ENCODE results near the gene CLEC20A. TPM values are rescaled to one million over a fixed set of nuclear protein-coding genes. Genes with fewer than 3 reads are reported as not detected.

The CLEC20A gene
- total RNA-seq, 1 experiment from 2014 or later = not detected

GRCh38 chr1:178472531-178472930 lies 24.2 kb downstream of the CLEC20A start:
- DNase-seq (ENCODE audit: low read depth) = no peak

- DNase-seq (ENCODE audit: low read depth) = no peak
Observed at GRCh38 chr1:178470411-178470960, 26.3 kb downstream of the CLEC20A start.

GRCh38 chr1:178467837-178468236 lies 28.9 kb downstream of the CLEC20A start:
- no peak for DNase-seq (ENCODE audit: low read depth)

GRCh38 chr1:178465011-178465410 lies 31.8 kb downstream of the CLEC20A start:
- peak; percentile 36 for DNase-seq (ENCODE audit: low read depth)

GRCh38 chr1:178464566-178464965 lies 32.2 kb downstream of the CLEC20A start:
- DNase-seq (ENCODE audit: low read depth) = no peak

- no peak for DNase-seq (ENCODE audit: low read depth)
Observed at GRCh38 chr1:178464141-178464540, 32.6 kb downstream of the CLEC20A start.

- no peak for DNase-seq (ENCODE audit: low read depth)
Observed at GRCh38 chr1:178461701-178462100, 35.1 kb downstream of the CLEC20A start.

- DNase-seq (ENCODE audit: low read depth) = no peak
Observed at GRCh38 chr1:178461104-178461503, 35.7 kb downstream of the CLEC20A start.

- no peak for DNase-seq (ENCODE audit: low read depth)
Observed at GRCh38 chr1:178458203-178458602, 38.6 kb downstream of the CLEC20A start.

- no peak for DNase-seq (ENCODE audit: low read depth)
Observed at GRCh38 chr1:178457651-178458050, 39.1 kb downstream of the CLEC20A start.

GRCh38 chr1:178456472-178456871 lies 40.3 kb downstream of the CLEC20A start:
- DNase-seq (ENCODE audit: low read depth) = no peak

- DNase-seq (ENCODE audit: low read depth) = no peak
Observed at GRCh38 chr1:178452013-178452412, 44.8 kb downstream of the CLEC20A start.

GRCh38 chr1:178451529-178451928 lies 45.2 kb downstream of the CLEC20A start:
- DNase-seq (ENCODE audit: low read depth) = peak; percentile 1

GRCh38 chr1:178450871-178451270 lies 45.9 kb downstream of the CLEC20A start:
- DNase-seq (ENCODE audit: low read depth) = no peak

GRCh38 chr1:178442925-178443324 lies 53.8 kb downstream of the CLEC20A start:
- no peak for DNase-seq (ENCODE audit: low read depth)

- DNase-seq (ENCODE audit: low read depth) = no peak
Observed at GRCh38 chr1:178438432-178438831, 58.3 kb downstream of the CLEC20A start.

GRCh38 chr1:178436899-178437298 lies 59.9 kb downstream of the CLEC20A start:
- DNase-seq (ENCODE audit: low read depth) = no peak

- no peak for DNase-seq (ENCODE audit: low read depth)
Observed at GRCh38 chr1:178434899-178435435, 61.8 kb downstream of the CLEC20A start.

GRCh38 chr1:178434360-178434759 lies 62.4 kb downstream of the CLEC20A start:
- no peak for DNase-seq (ENCODE audit: low read depth)

Other genes starting within 250 kb of the CLEC20A start
- gene TEX35, start 16.1 kb upstream of the CLEC20A start, total RNA-seq (2014; rRNA removed; shearing (Covaris generic)) = not detected in 2 replicates
- gene RALGPS2, start 228.3 kb upstream of the CLEC20A start, total RNA-seq (2014; rRNA removed; shearing (Covaris generic)) = 9.2 and 18.1 TPM in 2 replicates